WTC11 (cell line): ENCODE data around the gene CDH18.

ENCODE experiments used
- ATF1 ChIP-seq: sonication (generic); formaldehyde crosslinking; IDR thresholded peaks from 2 replicates; pipeline ENCODE4 v1.8.1; 2023; ENCODE audit warnings: mild to moderate bottlenecking, moderate library complexity, missing genetic modification reagents
- ESRRA ChIP-seq: sonication (generic); formaldehyde crosslinking; IDR thresholded peaks from 2 replicates; pipeline ENCODE4 v1.8.1; 2022; ENCODE audit warnings: mild to moderate bottlenecking, missing genetic modification reagents, borderline replicate concordance
- FOXP1 ChIP-seq: sonication (generic); formaldehyde crosslinking; IDR thresholded peaks from 2 replicates; pipeline ENCODE4 v1.8.0; 2022; ENCODE audit warnings: missing genetic modification reagents, mild to moderate bottlenecking, moderate library complexity, borderline replicate concordance
- JUN ChIP-seq: sonication (generic); formaldehyde crosslinking; IDR thresholded peaks from 2 replicates; pipeline ENCODE4 v1.8.0; 2023; ENCODE audit warnings: mild to moderate bottlenecking, missing genetic modification reagents
- NR3C1 ChIP-seq: sonication (generic); formaldehyde crosslinking; conservative IDR thresholded peaks from 2 replicates; pipeline ENCODE4 v1.8.1; 2023; ENCODE audit warnings: low read depth, mild to moderate bottlenecking, missing genetic modification reagents
- SMAD4 ChIP-seq: sonication (generic); formaldehyde crosslinking; IDR thresholded peaks from 2 replicates; pipeline ENCODE4 v1.8.0; 2022; ENCODE audit warnings: mild to moderate bottlenecking, missing genetic modification reagents
- SP1 ChIP-seq: sonication (generic); formaldehyde crosslinking; conservative IDR thresholded peaks from 2 replicates; pipeline ENCODE4 v1.8.1; 2022; ENCODE audit warnings: missing genetic modification reagents
- ZBTB21 ChIP-seq: sonication (generic); formaldehyde crosslinking; IDR thresholded peaks from 2 replicates; pipeline ENCODE4 v1.8.1; 2023; ENCODE audit warnings: mild to moderate bottlenecking, missing genetic modification reagents, borderline replicate concordance
- ZNF121 ChIP-seq: sonication (generic); formaldehyde crosslinking; IDR thresholded peaks from 2 replicates; pipeline ENCODE4 v1.8.0; 2023; ENCODE audit warnings: missing genetic modification reagents
- ZNF263 ChIP-seq: sonication (generic); formaldehyde crosslinking; IDR thresholded peaks from 2 replicates; pipeline ENCODE4 v1.8.1; 2022; ENCODE audit warnings: low read depth, mild to moderate bottlenecking, moderate library complexity, missing genetic modification reagents
- ZNF423 ChIP-seq: fragments of 250-450 bp; sonication (Bioruptor Pico); IDR thresholded peaks from 2 replicates; pipeline ENCODE4 v2.1.2; 2022; ENCODE audit warnings: mild to moderate bottlenecking, moderate library complexity
- TF ChIP-seq, protein P1 (sequence below): fragments of 200-600 bp; IDR thresholded peaks from 2 replicates; pipeline ENCODE4 v1.8.0; 2022; ENCODE audit warnings: antibody characterized with exemption
- TF ChIP-seq, protein P2 (sequence below): sonication (generic); formaldehyde crosslinking; IDR thresholded peaks from 2 replicates; pipeline ENCODE4 v1.8.1; 2022; ENCODE audit warnings: missing genetic modification reagents, borderline replicate concordance

DNA sequence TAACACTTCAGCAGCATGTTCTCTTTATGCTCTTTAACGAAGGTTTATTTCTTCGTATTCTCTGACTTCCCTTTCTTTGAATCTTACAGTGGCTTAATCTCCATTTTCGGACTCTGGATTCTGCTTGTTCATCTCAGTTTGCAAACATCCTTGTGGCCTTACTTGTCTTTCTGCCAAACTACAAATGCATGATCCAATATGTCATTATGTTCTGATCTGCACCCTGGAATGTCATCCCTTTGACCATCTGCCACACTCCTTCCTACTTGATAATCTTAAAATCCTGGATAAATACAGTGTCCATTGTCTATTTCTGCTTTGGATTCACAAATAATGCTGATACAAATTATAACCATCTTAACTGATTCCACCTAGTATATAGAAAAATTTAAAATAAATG, 499.2 kb downstream of the CDH18 start:
- no peak for TF ChIP-seq NR3C1 (CRISPR knock-in tag)
- TF ChIP-seq ATF1 (CRISPR knock-in tag) = no peak
- TF ChIP-seq, protein P1, sequence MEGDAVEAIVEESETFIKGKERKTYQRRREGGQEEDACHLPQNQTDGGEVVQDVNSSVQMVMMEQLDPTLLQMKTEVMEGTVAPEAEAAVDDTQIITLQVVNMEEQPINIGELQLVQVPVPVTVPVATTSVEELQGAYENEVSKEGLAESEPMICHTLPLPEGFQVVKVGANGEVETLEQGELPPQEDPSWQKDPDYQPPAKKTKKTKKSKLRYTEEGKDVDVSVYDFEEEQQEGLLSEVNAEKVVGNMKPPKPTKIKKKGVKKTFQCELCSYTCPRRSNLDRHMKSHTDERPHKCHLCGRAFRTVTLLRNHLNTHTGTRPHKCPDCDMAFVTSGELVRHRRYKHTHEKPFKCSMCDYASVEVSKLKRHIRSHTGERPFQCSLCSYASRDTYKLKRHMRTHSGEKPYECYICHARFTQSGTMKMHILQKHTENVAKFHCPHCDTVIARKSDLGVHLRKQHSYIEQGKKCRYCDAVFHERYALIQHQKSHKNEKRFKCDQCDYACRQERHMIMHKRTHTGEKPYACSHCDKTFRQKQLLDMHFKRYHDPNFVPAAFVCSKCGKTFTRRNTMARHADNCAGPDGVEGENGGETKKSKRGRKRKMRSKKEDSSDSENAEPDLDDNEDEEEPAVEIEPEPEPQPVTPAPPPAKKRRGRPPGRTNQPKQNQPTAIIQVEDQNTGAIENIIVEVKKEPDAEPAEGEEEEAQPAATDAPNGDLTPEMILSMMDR = no peak
- no peak for TF ChIP-seq ZNF423
- TF ChIP-seq ZBTB21 (CRISPR knock-in tag) = no peak
- TF ChIP-seq SMAD4 (CRISPR knock-in tag) = no peak
- TF ChIP-seq FOXP1 (CRISPR knock-in tag) = no peak
- no peak for TF ChIP-seq SP1 (CRISPR knock-in tag)
- TF ChIP-seq, protein P2, sequence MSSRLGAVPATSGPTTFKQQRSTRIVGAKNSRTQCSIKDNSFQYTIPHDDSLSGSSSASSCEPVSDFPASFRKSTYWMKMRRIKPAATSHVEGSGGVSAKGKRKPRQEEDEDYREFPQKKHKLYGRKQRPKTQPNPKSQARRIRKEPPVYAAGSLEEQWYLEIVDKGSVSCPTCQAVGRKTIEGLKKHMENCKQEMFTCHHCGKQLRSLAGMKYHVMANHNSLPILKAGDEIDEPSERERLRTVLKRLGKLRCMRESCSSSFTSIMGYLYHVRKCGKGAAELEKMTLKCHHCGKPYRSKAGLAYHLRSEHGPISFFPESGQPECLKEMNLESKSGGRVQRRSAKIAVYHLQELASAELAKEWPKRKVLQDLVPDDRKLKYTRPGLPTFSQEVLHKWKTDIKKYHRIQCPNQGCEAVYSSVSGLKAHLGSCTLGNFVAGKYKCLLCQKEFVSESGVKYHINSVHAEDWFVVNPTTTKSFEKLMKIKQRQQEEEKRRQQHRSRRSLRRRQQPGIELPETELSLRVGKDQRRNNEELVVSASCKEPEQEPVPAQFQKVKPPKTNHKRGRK = no peak
- TF ChIP-seq ZNF121 (CRISPR knock-in tag) = no peak
- TF ChIP-seq JUN (CRISPR knock-in tag) = no peak
- TF ChIP-seq ESRRA (CRISPR knock-in tag) = no peak
- TF ChIP-seq ZNF263 (CRISPR knock-in tag) = no peak
